ENCODE data around the gene HOXD9.

Gene HOXD9

GRCh38 chr2:176099159-176099727 lies 23.3 kb upstream of the HOXD9 start:
- no peak for DNase-seq

GRCh38 chr2:176099728-176100546 lies 22.6 kb upstream of the HOXD9 start, which contains the start of gene HOXD12:
Gene HOXD12, plus strand, starts transcription at chr2:176099795. Its CDS starts 7 bp downstream, at chr2:176099802.
- DNase-seq, result no peak

- DNase-seq, result no peak
These were observed 21.9 kb upstream of the HOXD9 start for GRCh38 chr2:176100547-176101140.

GRCh38 chr2:176101216-176101830 lies 21.2 kb upstream of the HOXD9 start:
- no peak for DNase-seq

GRCh38 chr2:176101842-176102241 lies 20.7 kb upstream of the HOXD9 start:
- no peak for DNase-seq

GRCh38 chr2:176102309-176102866 lies 20.1 kb upstream of the HOXD9 start:
- no peak for DNase-seq

- no peak for DNase-seq
These were observed 19.3 kb upstream of the HOXD9 start for GRCh38 chr2:176103194-176103593.

- DNase-seq, result no peak
These were observed 18.7 kb upstream of the HOXD9 start for GRCh38 chr2:176103742-176104315.

GRCh38 chr2:176104316-176105077 lies 18.0 kb upstream of the HOXD9 start:
- no peak for DNase-seq

GRCh38 chr2:176105078-176105729 lies 17.3 kb upstream of the HOXD9 start:
- DNase-seq, result no peak

- no peak for DNase-seq
These were observed 16.6 kb upstream of the HOXD9 start for GRCh38 chr2:176105730-176106580.

GRCh38 chr2:176106581-176107539 lies 15.7 kb upstream of the HOXD9 start, which contains the start of gene HOXD11:
Gene HOXD11, plus strand, starts transcription at chr2:176107280. Its CDS starts 76 bp downstream, at chr2:176107356.
- DNase-seq, result no peak

GRCh38 chr2:176107731-176108181 lies 14.8 kb upstream of the HOXD9 start:
- no peak for DNase-seq

GRCh38 chr2:176109192-176109901 lies 13.2 kb upstream of the HOXD9 start:
- DNase-seq, result no peak

GRCh38 chr2:176109946-176110345 lies 12.6 kb upstream of the HOXD9 start:
- DNase-seq, result no peak

GRCh38 chr2:176110415-176111308 lies 11.9 kb upstream of the HOXD9 start:
- DNase-seq, result no peak

GRCh38 chr2:176111309-176111663 lies 11.2 kb upstream of the HOXD9 start:
- DNase-seq, result peak in 1 of 2 donors; percentile 22

All from inflammatory macrophage treated with lipopolysaccharide for 1 hour (primary cell).